ENCODE results near the gene CTXN3.

The CTXN3 gene

DNA sequence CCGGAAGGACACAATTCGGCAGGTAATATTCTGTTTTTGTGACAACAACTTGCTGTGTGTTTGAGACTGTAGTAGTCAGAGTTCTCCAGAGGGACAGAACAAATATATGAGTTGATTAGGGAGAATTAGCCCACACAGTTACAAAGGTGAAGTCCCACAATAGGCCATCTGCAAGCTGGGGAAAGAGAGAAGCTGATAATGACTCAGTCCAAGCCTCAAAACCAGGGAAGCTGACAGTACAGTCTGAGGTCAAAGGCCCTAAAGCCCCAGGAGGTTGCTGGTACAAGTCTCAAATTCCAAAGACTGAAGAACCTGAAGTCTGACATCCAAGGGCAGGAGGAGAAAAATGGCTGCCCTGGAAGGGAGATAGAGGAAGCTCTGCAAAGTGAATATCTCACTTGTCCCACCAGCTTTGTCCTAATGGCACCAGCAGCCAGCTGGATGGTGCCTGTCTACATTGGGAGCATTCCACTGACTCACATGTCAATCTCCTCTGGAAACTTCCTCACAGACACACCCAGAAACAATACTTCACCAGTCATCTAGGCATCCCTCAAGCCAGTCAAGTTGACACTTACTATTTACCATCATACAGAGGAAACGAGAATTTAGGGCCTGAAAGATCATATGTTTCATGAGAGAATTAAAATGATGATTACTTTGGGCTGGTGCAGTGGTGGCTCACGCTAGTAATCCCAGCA lies 36.3 kb upstream of the CTXN3 start:
- Histone ChIP-seq H3K4me1 (ENCODE audit: control insufficient read depth, insufficient read depth, low read length) (peaks cover 9% of the 10 kb centered on the region), H3K9me3 (ENCODE audit: control insufficient read depth in 2 of 2, low read length in 2 of 2) (no peaks in the 10 kb centered on the region), H3K27me3 (ENCODE audit: control insufficient read depth in 1 of 2, insufficient read depth in 2 of 2, low read length in 2 of 2) (no peaks in the 10 kb centered on the region), H3K9ac (ENCODE audit: low read length in 2 of 2) (no peak overlapping the region), H3K4me3 (ENCODE audit: low read length in 2 of 2) (no peak overlapping the region), H3K36me3 (ENCODE audit: control insufficient read depth in 2 of 2, insufficient read depth in 2 of 2, low read length in 2 of 2) (no peaks in the 10 kb centered on the region), H3K27ac (ENCODE audit: low read length) (no peak overlapping the region)

DNA sequence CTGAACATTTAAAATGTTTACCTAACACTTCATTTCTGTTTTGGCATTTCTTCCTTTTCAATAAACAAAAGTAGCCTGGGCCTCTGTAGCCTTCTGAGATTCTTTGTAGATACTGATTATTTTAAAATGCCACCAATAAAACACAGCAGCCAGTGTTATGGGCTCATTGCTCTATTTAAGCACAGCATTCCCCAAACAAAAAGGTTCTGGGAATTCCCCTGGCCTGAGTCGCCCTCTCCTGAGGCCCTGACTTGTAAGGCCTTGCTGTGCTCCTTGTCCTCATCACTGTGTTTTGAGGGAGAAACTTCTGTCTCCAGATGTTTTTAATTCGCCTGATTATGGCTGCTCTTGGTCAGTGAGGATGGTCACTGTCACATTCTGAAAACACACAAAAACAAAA lies 33.0 kb upstream of the CTXN3 start:
- H3K36me3 ChIP-seq (ENCODE audit: control insufficient read depth in 2 of 2, insufficient read depth in 2 of 2, low read length in 2 of 2) = no peaks in the 10 kb centered on the region
- H3K4me3 ChIP-seq (ENCODE audit: low read length in 2 of 2) = no peak overlapping the region
- peaks cover 9% of the 10 kb centered on the region for H3K4me1 ChIP-seq (ENCODE audit: control insufficient read depth, insufficient read depth, low read length)
- H3K27me3 ChIP-seq (ENCODE audit: control insufficient read depth in 1 of 2, insufficient read depth in 2 of 2, low read length in 2 of 2) = no peaks in the 10 kb centered on the region
- H3K9ac ChIP-seq (ENCODE audit: low read length in 2 of 2) = no peak overlapping the region
- H3K9me3 ChIP-seq (ENCODE audit: control insufficient read depth in 2 of 2, low read length in 2 of 2) = no peaks in the 10 kb centered on the region
- H3K27ac ChIP-seq (ENCODE audit: low read length) = no peak overlapping the region

GRCh38 chr5:127619908-127620479 lies 28.9 kb upstream of the CTXN3 start:
- H3K27me3 ChIP-seq (ENCODE audit: control insufficient read depth in 1 of 2, insufficient read depth in 2 of 2, low read length in 2 of 2) = no peaks in the 10 kb centered on the region
- no peak overlapping the region for H3K9ac ChIP-seq (ENCODE audit: low read length in 2 of 2)
- no peak overlapping the region for H3K27ac ChIP-seq (ENCODE audit: low read length)
- peaks cover 9% of the 10 kb centered on the region for H3K4me1 ChIP-seq (ENCODE audit: control insufficient read depth, insufficient read depth, low read length)
- no peaks in the 10 kb centered on the region for H3K36me3 ChIP-seq (ENCODE audit: control insufficient read depth in 2 of 2, insufficient read depth in 2 of 2, low read length in 2 of 2)
- no peaks in the 10 kb centered on the region for H3K9me3 ChIP-seq (ENCODE audit: control insufficient read depth in 2 of 2, low read length in 2 of 2)
- no peak overlapping the region for H3K4me3 ChIP-seq (ENCODE audit: low read length in 2 of 2)

- no peaks in the 10 kb centered on the region for H3K9me3 ChIP-seq (ENCODE audit: control insufficient read depth in 2 of 2, low read length in 2 of 2)
- H3K36me3 ChIP-seq (ENCODE audit: control insufficient read depth in 2 of 2, insufficient read depth in 2 of 2, low read length in 2 of 2) = no peaks in the 10 kb centered on the region
- no peak overlapping the region for H3K27ac ChIP-seq (ENCODE audit: low read length)
- no peak overlapping the region for H3K4me3 ChIP-seq (ENCODE audit: low read length in 2 of 2)
- H3K4me1 ChIP-seq (ENCODE audit: control insufficient read depth, insufficient read depth, low read length) = no peaks in the 10 kb centered on the region
- H3K27me3 ChIP-seq (ENCODE audit: control insufficient read depth in 1 of 2, insufficient read depth in 2 of 2, low read length in 2 of 2) = no peaks in the 10 kb centered on the region
- H3K9ac ChIP-seq (ENCODE audit: low read length in 2 of 2) = no peak overlapping the region
Measured at GRCh38 chr5:127621601-127622325, 27.1 kb upstream of the CTXN3 start.

GRCh38 chr5:127634007-127634406 lies 14.9 kb upstream of the CTXN3 start:
- Histone ChIP-seq H3K36me3 (ENCODE audit: control insufficient read depth in 2 of 2, insufficient read depth in 2 of 2, low read length in 2 of 2) (no peaks in the 10 kb centered on the region), H3K27me3 (ENCODE audit: control insufficient read depth in 1 of 2, insufficient read depth in 2 of 2, low read length in 2 of 2) (no peaks in the 10 kb centered on the region), H3K27ac (ENCODE audit: low read length) (no peak overlapping the region), H3K4me1 (ENCODE audit: control insufficient read depth, insufficient read depth, low read length) (no peaks in the 10 kb centered on the region), H3K9ac (ENCODE audit: low read length in 2 of 2) (no peak overlapping the region), H3K9me3 (ENCODE audit: control insufficient read depth in 2 of 2, low read length in 2 of 2) (no peaks in the 10 kb centered on the region), H3K4me3 (ENCODE audit: low read length in 2 of 2) (no peak overlapping the region)

DNA sequence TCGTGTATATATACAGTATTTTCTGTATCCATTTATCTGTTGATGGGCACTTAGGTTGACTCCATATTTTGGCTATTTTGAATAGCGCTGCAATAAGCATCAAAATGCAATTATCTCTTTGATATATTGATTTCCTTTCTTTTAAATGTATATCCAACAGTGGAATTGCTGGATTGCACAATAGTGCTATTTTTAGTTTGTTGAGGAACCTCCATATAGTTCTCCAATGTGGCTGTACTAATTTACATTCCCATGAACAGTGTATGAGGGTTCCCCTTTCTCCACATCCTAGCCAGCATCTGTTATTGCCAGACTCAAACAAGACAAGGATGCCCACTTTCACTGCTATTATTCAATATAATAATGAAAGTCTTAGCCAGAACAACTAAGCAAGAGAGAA lies 9.1 kb upstream of the CTXN3 start:
- Histone ChIP-seq H3K4me1 (ENCODE audit: control insufficient read depth, insufficient read depth, low read length) (peaks cover 6% of the 10 kb centered on the region), H3K9ac (ENCODE audit: low read length in 2 of 2) (no peak overlapping the region), H3K4me3 (ENCODE audit: low read length in 2 of 2) (no peak overlapping the region)

GRCh38 chr5:127642949-127643348 lies 5.9 kb upstream of the CTXN3 start:
- no peaks in the 10 kb centered on the region for H3K27me3 ChIP-seq (ENCODE audit: control insufficient read depth in 1 of 2, insufficient read depth in 2 of 2, low read length in 2 of 2)
- H3K36me3 ChIP-seq (ENCODE audit: control insufficient read depth in 2 of 2, insufficient read depth in 2 of 2, low read length in 2 of 2) = no peaks in the 10 kb centered on the region
- H3K9ac ChIP-seq (ENCODE audit: low read length in 2 of 2) = no peak overlapping the region
- no peak overlapping the region for H3K27ac ChIP-seq (ENCODE audit: low read length)
- no peak overlapping the region for H3K4me3 ChIP-seq (ENCODE audit: low read length in 2 of 2)
- H3K9me3 ChIP-seq (ENCODE audit: control insufficient read depth in 2 of 2, low read length in 2 of 2) = no peaks in the 10 kb centered on the region
- peaks cover 21% of the 10 kb centered on the region for H3K4me1 ChIP-seq (ENCODE audit: control insufficient read depth, insufficient read depth, low read length)

More for the DNA sequence above, 9.1 kb upstream of the CTXN3 start:
- no peak overlapping the region for H3K27ac ChIP-seq (ENCODE audit: low read length)
- no peaks in the 10 kb centered on the region for H3K27me3 ChIP-seq (ENCODE audit: control insufficient read depth in 1 of 2, insufficient read depth in 2 of 2, low read length in 2 of 2)
- no peaks in the 10 kb centered on the region for H3K9me3 ChIP-seq (ENCODE audit: control insufficient read depth in 2 of 2, low read length in 2 of 2)
- no peaks in the 10 kb centered on the region for H3K36me3 ChIP-seq (ENCODE audit: control insufficient read depth in 2 of 2, insufficient read depth in 2 of 2, low read length in 2 of 2)

GRCh38 chr5:127643607-127644006 lies 5.3 kb upstream of the CTXN3 start:
- Histone ChIP-seq H3K27me3 (ENCODE audit: control insufficient read depth in 1 of 2, insufficient read depth in 2 of 2, low read length in 2 of 2) (no peaks in the 10 kb centered on the region), H3K4me3 (ENCODE audit: low read length in 2 of 2) (no peak overlapping the region), H3K36me3 (ENCODE audit: control insufficient read depth in 2 of 2, insufficient read depth in 2 of 2, low read length in 2 of 2) (no peaks in the 10 kb centered on the region), H3K27ac (ENCODE audit: low read length) (no peak overlapping the region), H3K9ac (ENCODE audit: low read length in 2 of 2) (no peak overlapping the region), H3K4me1 (ENCODE audit: control insufficient read depth, insufficient read depth, low read length) (peaks cover 26% of the 10 kb centered on the region), H3K9me3 (ENCODE audit: control insufficient read depth in 2 of 2, low read length in 2 of 2) (no peaks in the 10 kb centered on the region)

DNA sequence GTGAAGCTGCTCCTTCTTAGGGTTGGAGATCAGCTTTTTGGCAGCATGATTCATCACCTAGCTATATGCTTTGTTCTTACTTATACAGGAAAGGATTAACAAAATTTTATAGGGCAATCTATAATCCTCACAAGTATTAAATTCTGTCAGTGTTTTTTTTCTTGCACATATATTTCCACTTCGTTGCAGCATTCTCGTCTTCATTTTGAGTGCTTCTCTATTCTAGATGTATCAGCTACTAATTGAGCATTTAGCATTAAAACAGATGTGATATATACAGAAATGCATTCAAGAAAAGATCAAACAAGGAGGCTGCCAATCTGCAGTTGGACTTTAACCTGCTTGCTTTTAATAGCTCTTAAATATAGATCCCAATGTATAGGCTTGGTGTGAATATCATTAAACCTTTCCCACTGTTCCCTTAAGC lies 3.6 kb upstream of the CTXN3 start:
- Histone ChIP-seq H3K36me3 (ENCODE audit: control insufficient read depth in 2 of 2, insufficient read depth in 2 of 2, low read length in 2 of 2) (no peaks in the 10 kb centered on the region), H3K4me3 (ENCODE audit: low read length in 2 of 2) (no peak overlapping the region), H3K27me3 (ENCODE audit: control insufficient read depth in 1 of 2, insufficient read depth in 2 of 2, low read length in 2 of 2) (no peaks in the 10 kb centered on the region), H3K4me1 (ENCODE audit: control insufficient read depth, insufficient read depth, low read length) (peaks cover 41% of the 10 kb centered on the region), H3K9ac (ENCODE audit: low read length in 2 of 2) (no peak overlapping the region), H3K27ac (ENCODE audit: low read length) (no peak overlapping the region), H3K9me3 (ENCODE audit: control insufficient read depth in 2 of 2, low read length in 2 of 2) (no peaks in the 10 kb centered on the region)

DNA sequence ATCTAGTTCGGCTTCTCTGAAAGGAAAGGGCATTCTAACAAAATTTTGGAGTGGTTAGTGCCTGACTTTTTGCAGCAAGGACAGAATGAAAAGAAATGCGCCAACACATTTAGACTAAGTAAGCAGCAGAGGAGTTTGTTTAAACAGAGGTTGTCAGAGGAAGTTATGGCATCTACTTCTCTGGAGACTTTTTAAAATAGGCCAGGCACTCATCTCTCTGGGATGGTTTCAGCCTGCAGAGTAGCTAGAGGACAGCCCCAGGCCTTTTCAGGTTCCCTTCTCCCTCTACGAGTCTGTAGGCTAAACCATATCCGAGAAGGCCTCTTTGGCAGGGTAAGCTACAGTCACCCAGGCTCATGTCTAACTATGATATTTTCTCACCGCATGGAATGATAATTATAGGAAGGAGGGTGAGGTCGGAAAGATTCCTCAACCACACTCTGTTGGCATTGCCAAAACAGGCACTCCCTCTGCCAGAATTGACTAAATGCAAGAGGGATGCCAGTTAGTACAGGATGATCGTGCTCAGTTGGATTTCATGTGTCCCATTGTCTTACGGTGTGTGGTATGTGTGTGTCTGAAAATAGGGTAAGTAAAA lies 1.4 kb upstream of the CTXN3 start:
- no peak overlapping the region for H3K9ac ChIP-seq (ENCODE audit: low read length in 2 of 2)
- peaks cover 46% of the 10 kb centered on the region for H3K4me1 ChIP-seq (ENCODE audit: control insufficient read depth, insufficient read depth, low read length)
- peak overlapping the region; percentile 62 for H3K27ac ChIP-seq (ENCODE audit: low read length)
- no peaks in the 10 kb centered on the region for H3K27me3 ChIP-seq (ENCODE audit: control insufficient read depth in 1 of 2, insufficient read depth in 2 of 2, low read length in 2 of 2)
- H3K9me3 ChIP-seq (ENCODE audit: control insufficient read depth in 2 of 2, low read length in 2 of 2) = no peaks in the 10 kb centered on the region
- H3K4me3 ChIP-seq (ENCODE audit: low read length in 2 of 2) = no peak overlapping the region
- no peaks in the 10 kb centered on the region for H3K36me3 ChIP-seq (ENCODE audit: control insufficient read depth in 2 of 2, insufficient read depth in 2 of 2, low read length in 2 of 2)

Measured in stomach smooth muscle (tissue), 2 donors.